ENCODE results near the gene UNC5B. TPM values are rescaled to one million over a fixed set of nuclear protein-coding genes. Genes with fewer than 3 reads are reported as not detected.

The UNC5B gene
- total RNA-seq, 1 experiment from 2014 or later: 22.0 TPM

DNA sequence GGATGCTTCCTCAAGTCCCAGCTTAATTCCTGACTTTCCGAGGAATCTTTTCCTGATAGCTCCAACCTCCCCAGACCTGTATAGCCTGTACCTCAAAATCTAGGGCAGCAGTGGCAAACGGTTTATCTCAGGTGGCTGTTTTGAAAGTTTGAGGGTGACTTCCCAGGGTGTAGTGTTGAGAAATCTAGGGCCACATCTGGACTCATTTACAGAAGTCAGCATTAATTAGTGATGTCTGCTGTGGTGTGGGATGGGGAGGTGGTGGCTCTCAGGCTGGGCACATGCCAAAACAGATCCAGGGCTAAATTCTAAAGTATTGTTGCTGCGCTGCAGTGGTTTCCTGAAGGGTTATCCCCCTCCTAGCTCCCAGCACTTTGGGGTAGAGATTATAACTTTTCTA lies 38.0 kb downstream of the UNC5B start (continued):
- TF ChIP-seq ZBTB33 (IDR thresholded peaks at IDR 0.05; ENCODE audit: extremely low read depth, insufficient replicate concordance, low read length) (no peak), SP1 (IDR thresholded peaks at IDR 0.05; ENCODE audit: low read depth) (no peak), POLR2AphosphoS5 (IDR thresholded peaks at IDR 0.05; ENCODE audit: low read depth, low read length) (no peak), SRF (IDR thresholded peaks at IDR 0.05; ENCODE audit: low read depth) (no peak), FOSL1 (IDR thresholded peaks at IDR 0.05; ENCODE audit: low read depth) (no peak), TCF7L2 (IDR thresholded peaks at IDR 0.05; ENCODE audit: borderline replicate concordance, extremely low read depth, insufficient read depth, insufficient read length) (no peak), RAD21 (IDR thresholded peaks at IDR 0.05; ENCODE audit: low read depth) (no peak)

DNA sequence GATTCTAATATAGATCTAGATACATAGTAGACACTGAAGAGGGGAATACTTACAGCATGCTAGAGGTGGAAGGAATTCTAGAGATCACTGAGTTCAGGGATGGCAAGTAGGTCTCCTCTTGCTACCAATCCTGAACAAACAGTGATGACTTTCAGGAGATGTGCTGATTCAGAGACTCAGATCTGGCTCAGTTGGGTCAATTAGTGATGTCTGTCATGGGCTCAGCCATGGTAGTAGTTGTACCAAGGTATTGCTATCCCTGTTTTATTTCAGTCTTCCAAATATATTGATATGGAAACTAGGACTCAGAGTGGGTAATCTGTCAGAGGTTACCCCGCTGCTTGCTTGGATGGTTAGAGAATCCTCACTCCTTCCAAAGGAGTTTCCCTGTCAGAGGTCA lies 38.5 kb downstream of the UNC5B start:
- Histone ChIP-seq H3K4me1 (ENCODE audit: control insufficient read depth in 1 of 2, insufficient read depth in 2 of 2, low read length in 2 of 2) (peaks cover 41 to 61% of the 10 kb centered on the region in 2 experiments), H3K27me3 (ENCODE audit: insufficient read depth, low read length) (no peaks in the 10 kb centered on the region), H2AFZ (ENCODE audit: low read depth, low read length, poor library complexity, severe bottlenecking) (no peak overlapping the region), H3K79me2 (ENCODE audit: insufficient read depth, low read length) (no peaks in the 10 kb centered on the region), H3K27ac (ENCODE audit: low read depth, low read length) (no peak overlapping the region), H3K9ac (ENCODE audit: low read length) (no peak overlapping the region), H3K4me2 (ENCODE audit: low read length) (no peak overlapping the region), H3K4me3 (replicated peaks in 1 of 2; ENCODE audit: low read depth in 1 of 2, low read length in 2 of 2) (no peak overlapping the region), H3K9me3 (ENCODE audit: control insufficient read depth in 1 of 2, insufficient read depth in 1 of 2, low read depth in 1 of 2, low read length in 2 of 2) (no peaks in the 10 kb centered on the region), H3K9me2 (ENCODE audit: insufficient read depth) (no peaks in the 10 kb centered on the region), H3K36me3 (ENCODE audit: control insufficient read depth in 1 of 2, insufficient read depth in 2 of 2, low read length in 2 of 2) (no peaks in the 10 kb centered on the region), H4K20me1 (ENCODE audit: insufficient read depth) (no peaks in the 10 kb centered on the region)
- CTCF ChIA-PET: no interaction called here
- POLR2A ChIA-PET: no interaction called here
- RAD21 ChIA-PET (ENCODE audit: low non-redundant PET in 1 of 2, low total read pairs in 2 of 2, uncharacterized antibody in 2 of 2, unreplicated experiment in 2 of 2): no interaction called here
- no TSS peak for BruUV-seq (replicated peaks)
- ATAC-seq (no peak), DNase-seq (ENCODE audit: low read depth, low spot score) (no peak)
- intact Hi-C loops (cut with micrococcal nuclease): no loop called here
- TF ChIP-seq ZBTB33 (IDR thresholded peaks at IDR 0.05; ENCODE audit: extremely low read depth, insufficient replicate concordance, low read length) (no peak), TCF7L2 (IDR thresholded peaks at IDR 0.05; ENCODE audit: borderline replicate concordance, extremely low read depth, insufficient read depth, insufficient read length) (no peak), EZH2 (IDR thresholded peaks at IDR 0.05) (no peak), JUND (IDR thresholded peaks at IDR 0.05) (no peak), ELF1 (IDR thresholded peaks at IDR 0.05; ENCODE audit: borderline replicate concordance, low read depth) (no peak), ZNF274 (IDR thresholded peaks at IDR 0.05; ENCODE audit: low read depth, low read length) (no peak), ZFX (IDR thresholded peaks at IDR 0.05) (no peak), POLR2AphosphoS5 (IDR thresholded peaks at IDR 0.05; ENCODE audit: low read depth, low read length) (no peak), EZH2phosphoT487 (IDR thresholded peaks at IDR 0.05; ENCODE audit: borderline replicate concordance) (no peak), REST (IDR thresholded peaks at IDR 0.05; ENCODE audit: low read depth) (no peak), POLR2A (IDR thresholded peaks at IDR 0.05; ENCODE audit: borderline replicate concordance, extremely low read depth, insufficient read depth, insufficient read length) (no peak)
- TF ChIP-seq, protein P1, sequence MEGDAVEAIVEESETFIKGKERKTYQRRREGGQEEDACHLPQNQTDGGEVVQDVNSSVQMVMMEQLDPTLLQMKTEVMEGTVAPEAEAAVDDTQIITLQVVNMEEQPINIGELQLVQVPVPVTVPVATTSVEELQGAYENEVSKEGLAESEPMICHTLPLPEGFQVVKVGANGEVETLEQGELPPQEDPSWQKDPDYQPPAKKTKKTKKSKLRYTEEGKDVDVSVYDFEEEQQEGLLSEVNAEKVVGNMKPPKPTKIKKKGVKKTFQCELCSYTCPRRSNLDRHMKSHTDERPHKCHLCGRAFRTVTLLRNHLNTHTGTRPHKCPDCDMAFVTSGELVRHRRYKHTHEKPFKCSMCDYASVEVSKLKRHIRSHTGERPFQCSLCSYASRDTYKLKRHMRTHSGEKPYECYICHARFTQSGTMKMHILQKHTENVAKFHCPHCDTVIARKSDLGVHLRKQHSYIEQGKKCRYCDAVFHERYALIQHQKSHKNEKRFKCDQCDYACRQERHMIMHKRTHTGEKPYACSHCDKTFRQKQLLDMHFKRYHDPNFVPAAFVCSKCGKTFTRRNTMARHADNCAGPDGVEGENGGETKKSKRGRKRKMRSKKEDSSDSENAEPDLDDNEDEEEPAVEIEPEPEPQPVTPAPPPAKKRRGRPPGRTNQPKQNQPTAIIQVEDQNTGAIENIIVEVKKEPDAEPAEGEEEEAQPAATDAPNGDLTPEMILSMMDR (IDR thresholded peaks at IDR 0.05 in 2 of 3, conservative IDR thresholded peaks at IDR 0.05 in 1 of 3; ENCODE audit: borderline replicate concordance in 1 of 3, insufficient read depth in 1 of 3, low read depth in 2 of 3, low read length in 2 of 3): no peak

Measured in HCT116 (cell line).